ENCODE results near the gene EIF4A3. TPM values are rescaled to one million over a fixed set of nuclear protein-coding genes. Genes with fewer than 3 reads are reported as not detected.

EIF4A3 gene
- total RNA-seq, 1 donor from 2014 or later, result 89.9 TPM

DNA sequence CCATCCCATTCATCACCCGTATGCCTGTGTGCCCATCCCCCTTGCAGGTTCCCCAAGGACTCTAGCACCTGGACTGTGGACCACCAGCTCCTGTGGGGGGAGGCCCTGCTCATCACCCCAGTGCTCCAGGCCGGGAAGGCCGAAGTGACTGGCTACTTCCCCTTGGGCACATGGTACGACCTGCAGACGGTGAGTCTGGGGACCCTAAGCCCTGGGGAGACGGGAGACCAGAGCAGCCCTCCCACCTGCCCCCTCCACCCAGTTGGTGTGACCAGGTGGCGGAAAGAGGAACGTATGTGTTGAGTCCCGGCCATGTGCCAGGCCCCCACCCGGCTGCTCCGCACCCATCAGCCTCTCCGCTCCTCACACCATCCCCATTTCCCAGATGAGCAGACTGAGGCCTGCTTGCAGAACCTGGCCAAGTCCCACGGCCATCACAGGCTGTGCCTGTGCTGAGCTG lies 30.0 kb downstream of the EIF4A3 start:
- Histone ChIP-seq H3K9ac (ENCODE audit: low read length) (no peak overlapping the region), H3K9me3 (ENCODE audit: insufficient read depth, low read depth, low read length) (no peaks in the 10 kb centered on the region), H3K36me3 (ENCODE audit: insufficient read depth, low read length) (no peaks in the 10 kb centered on the region), H3K27ac (ENCODE audit: low read depth, low read length) (no peak overlapping the region), H3K79me2 (ENCODE audit: insufficient read depth, low read length) (no peaks in the 10 kb centered on the region), H3K27me3 (ENCODE audit: insufficient read depth, low read length) (no peaks in the 10 kb centered on the region), H3K4me3 (ENCODE audit: insufficient read depth, low read depth, low read length) (no peak overlapping the region), H3K4me1 (ENCODE audit: insufficient read depth, low read length) (no peaks in the 10 kb centered on the region), H3K4me2 (ENCODE audit: low read length) (no peak overlapping the region), H4K20me1 (ENCODE audit: insufficient read depth, low read length) (no peaks in the 10 kb centered on the region), H2AFZ (ENCODE audit: low read depth, low read length) (no peak overlapping the region)
- peak overlapping the region; percentile 53 for H3K27ac Mint-ChIP-seq (ENCODE audit: unreplicated experiment)
- peaks cover 25% of the 10 kb centered on the region for H3K36me3 Mint-ChIP-seq (ENCODE audit: low read depth, unreplicated experiment)
- H3K9me3 Mint-ChIP-seq (ENCODE audit: unreplicated experiment), result peaks cover 7% of the 10 kb centered on the region
- no peak for TF ChIP-seq EZH2 (IDR thresholded peaks at IDR 0.05; ENCODE audit: insufficient read depth, low read length)
- no peak for TF ChIP-seq CTCF (IDR thresholded peaks at IDR 0.05; ENCODE audit: insufficient read depth, low read depth, low read length)
- H3K4me1 Mint-ChIP-seq (ENCODE audit: low read depth, unreplicated experiment), result peaks cover 6% of the 10 kb centered on the region
- H3K4me3 Mint-ChIP-seq (ENCODE audit: unreplicated experiment), result peak overlapping the region; percentile 8
- no peak for DNase-seq (ENCODE audit: low read depth)
- H3K27me3 Mint-ChIP-seq (ENCODE audit: low read depth, unreplicated experiment), result no peaks in the 10 kb centered on the region
- no peak for FAIRE-seq

DNA sequence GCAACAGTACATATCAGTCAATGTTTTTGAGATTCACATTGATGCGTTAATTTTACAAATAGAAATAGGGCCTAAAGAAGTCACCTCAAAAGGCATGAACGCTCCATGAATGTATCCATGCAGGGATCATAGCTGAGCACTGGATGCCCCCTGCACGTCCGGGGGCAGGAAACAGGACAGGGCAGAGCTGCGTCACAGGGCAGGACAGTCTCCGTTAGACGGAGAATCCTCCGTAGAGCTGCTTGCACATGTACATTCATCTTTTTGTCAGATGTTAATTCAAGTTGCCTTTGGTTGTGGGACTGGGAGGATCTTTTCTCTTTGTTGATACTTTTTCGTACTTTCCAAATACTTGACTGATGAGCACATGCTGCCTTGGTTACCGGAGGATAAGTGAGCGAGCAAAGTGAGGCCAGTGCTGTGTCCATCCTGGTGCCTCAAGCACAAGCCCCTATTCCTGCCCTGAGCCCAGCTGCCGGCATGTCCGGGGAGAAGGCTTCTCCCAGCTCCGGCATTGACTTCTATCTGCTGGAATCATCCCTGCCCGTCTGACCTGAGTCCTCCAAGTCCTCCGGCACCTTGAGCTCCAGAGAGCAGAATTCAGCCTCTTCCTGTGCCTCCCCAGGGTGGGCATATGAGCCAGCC lies 30.5 kb downstream of the EIF4A3 start:
- H3K27ac Mint-ChIP-seq (ENCODE audit: unreplicated experiment), result peak overlapping the region; percentile 53
- H3K9me3 ChIP-seq (ENCODE audit: insufficient read depth, low read depth, low read length), result no peaks in the 10 kb centered on the region
- no peak overlapping the region for H3K4me2 ChIP-seq (ENCODE audit: low read length)
- H3K9me3 Mint-ChIP-seq (ENCODE audit: unreplicated experiment), result peaks cover 7% of the 10 kb centered on the region
- H3K4me3 Mint-ChIP-seq (ENCODE audit: unreplicated experiment), result no peak overlapping the region
- TF ChIP-seq CTCF (IDR thresholded peaks at IDR 0.05; ENCODE audit: insufficient read depth, low read depth, low read length) (no peak), EZH2 (IDR thresholded peaks at IDR 0.05; ENCODE audit: insufficient read depth, low read length) (no peak)
- no peak for DNase-seq (ENCODE audit: low read depth)
- peaks cover 6% of the 10 kb centered on the region for H3K4me1 Mint-ChIP-seq (ENCODE audit: low read depth, unreplicated experiment)
- no peaks in the 10 kb centered on the region for H3K4me1 ChIP-seq (ENCODE audit: insufficient read depth, low read length)
- H3K9ac ChIP-seq (ENCODE audit: low read length), result no peak overlapping the region
- H3K27ac ChIP-seq (ENCODE audit: low read depth, low read length), result no peak overlapping the region
- H2AFZ ChIP-seq (ENCODE audit: low read depth, low read length), result no peak overlapping the region
- H3K27me3 Mint-ChIP-seq (ENCODE audit: low read depth, unreplicated experiment), result no peaks in the 10 kb centered on the region
- H3K4me3 ChIP-seq (ENCODE audit: insufficient read depth, low read depth, low read length), result no peak overlapping the region
- no peaks in the 10 kb centered on the region for H4K20me1 ChIP-seq (ENCODE audit: insufficient read depth, low read length)
- peaks cover 27% of the 10 kb centered on the region for H3K36me3 Mint-ChIP-seq (ENCODE audit: low read depth, unreplicated experiment)
- H3K27me3 ChIP-seq (ENCODE audit: insufficient read depth, low read length), result no peaks in the 10 kb centered on the region
- no peaks in the 10 kb centered on the region for H3K36me3 ChIP-seq (ENCODE audit: insufficient read depth, low read length)
- FAIRE-seq, result no peak
- no peaks in the 10 kb centered on the region for H3K79me2 ChIP-seq (ENCODE audit: insufficient read depth, low read length)

DNA sequence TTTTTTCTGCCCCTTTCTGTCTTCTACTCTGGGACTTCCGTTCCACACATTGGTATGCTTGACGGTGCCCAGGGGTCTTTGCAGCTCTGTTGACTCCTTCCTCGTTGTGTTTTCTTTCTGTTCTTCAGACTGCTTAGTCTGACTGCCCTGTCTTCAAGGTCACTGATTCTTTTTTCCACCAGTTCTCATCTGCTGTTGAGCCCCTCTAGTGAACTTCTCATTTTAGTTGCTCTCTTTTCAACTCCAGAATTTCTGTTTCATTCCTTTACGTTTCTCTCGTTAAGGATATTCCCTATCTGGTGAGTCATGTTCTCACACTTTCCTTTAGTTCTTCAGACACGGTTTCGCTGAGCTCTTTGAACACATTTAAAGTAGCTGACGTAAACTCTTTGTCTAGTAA lies 31.8 kb downstream of the EIF4A3 start:
- Mint-ChIP-seq H3K36me3 (ENCODE audit: low read depth, unreplicated experiment) (peaks cover 29% of the 10 kb centered on the region), H3K4me3 (ENCODE audit: unreplicated experiment) (no peak overlapping the region)

More for the DNA sequence above, 31.8 kb downstream of the EIF4A3 start:
- TF ChIP-seq CTCF (IDR thresholded peaks at IDR 0.05; ENCODE audit: insufficient read depth, low read depth, low read length) (no peak), EZH2 (IDR thresholded peaks at IDR 0.05; ENCODE audit: insufficient read depth, low read length) (no peak)
- no peak overlapping the region for H2AFZ ChIP-seq (ENCODE audit: low read depth, low read length)
- peaks cover 7% of the 10 kb centered on the region for H3K9me3 Mint-ChIP-seq (ENCODE audit: unreplicated experiment)
- H3K79me2 ChIP-seq (ENCODE audit: insufficient read depth, low read length), result no peaks in the 10 kb centered on the region
- no peaks in the 10 kb centered on the region for H3K9me3 ChIP-seq (ENCODE audit: insufficient read depth, low read depth, low read length)
- H3K27ac ChIP-seq (ENCODE audit: low read depth, low read length), result no peak overlapping the region
- no peak overlapping the region for H3K4me3 ChIP-seq (ENCODE audit: insufficient read depth, low read depth, low read length)
- H3K4me2 ChIP-seq (ENCODE audit: low read length), result no peak overlapping the region
- no peaks in the 10 kb centered on the region for H3K27me3 ChIP-seq (ENCODE audit: insufficient read depth, low read length)
- DNase-seq (ENCODE audit: low read depth), result no peak
- H4K20me1 ChIP-seq (ENCODE audit: insufficient read depth, low read length), result no peaks in the 10 kb centered on the region
- no peaks in the 10 kb centered on the region for H3K36me3 ChIP-seq (ENCODE audit: insufficient read depth, low read length)
- no peak for FAIRE-seq
- no peaks in the 10 kb centered on the region for H3K27me3 Mint-ChIP-seq (ENCODE audit: low read depth, unreplicated experiment)
- no peak overlapping the region for H3K27ac Mint-ChIP-seq (ENCODE audit: unreplicated experiment)
- H3K4me1 ChIP-seq (ENCODE audit: insufficient read depth, low read length), result no peaks in the 10 kb centered on the region
- peaks cover 6% of the 10 kb centered on the region for H3K4me1 Mint-ChIP-seq (ENCODE audit: low read depth, unreplicated experiment)
- no peak overlapping the region for H3K9ac ChIP-seq (ENCODE audit: low read length)
